NCI-H1417 treated with DMSO at 0.1 percent for 48 hours (cell line): ENCODE measurements around the gene MZT2A.
"Not testable (repeated sequence)": the region's sequence is repeated elsewhere in the genome, so short reads cannot be mapped to it uniquely, and the experiment has no call there.

Experiments
- DNase-seq: peaks from one replicate; lab custom pipeline; 2025; lab: John Stamatoyannopoulos, UW

MZT2A gene

GRCh38 chr2:131520526-131520925, 28.3 kb upstream of the MZT2A start:
- DNase-seq, result no peak

- DNase-seq, result not testable (repeated sequence)
Measured at GRCh38 chr2:131519871-131520470, 27.8 kb upstream of the MZT2A start.

- no peak for DNase-seq
Measured at GRCh38 chr2:131519466-131519865, 27.3 kb upstream of the MZT2A start.

- DNase-seq, result not testable (repeated sequence)
Measured at GRCh38 chr2:131518531-131518930, 26.3 kb upstream of the MZT2A start.

GRCh38 chr2:131517856-131518255, 25.7 kb upstream of the MZT2A start:
- not testable (repeated sequence) for DNase-seq

- DNase-seq, result no peak
Measured at GRCh38 chr2:131517106-131517831, 25.1 kb upstream of the MZT2A start.

- DNase-seq, result not testable (repeated sequence)
Measured at GRCh38 chr2:131516621-131517020, 24.4 kb upstream of the MZT2A start.

- no peak for DNase-seq
Measured at GRCh38 chr2:131516011-131516410, 23.8 kb upstream of the MZT2A start.

GRCh38 chr2:131515235-131515634, 23.0 kb upstream of the MZT2A start:
- not testable (repeated sequence) for DNase-seq

- not testable (repeated sequence) for DNase-seq
Measured at GRCh38 chr2:131514408-131515166, 22.4 kb upstream of the MZT2A start.

- DNase-seq, result not testable (repeated sequence)
Measured at GRCh38 chr2:131511969-131512870, 20.0 kb upstream of the MZT2A start.

- not testable (repeated sequence) for DNase-seq
Measured at GRCh38 chr2:131511291-131511968, 19.2 kb upstream of the MZT2A start.

GRCh38 chr2:131509615-131510014, 17.4 kb upstream of the MZT2A start:
- DNase-seq, result no peak

- DNase-seq, result not testable (repeated sequence)
Measured at GRCh38 chr2:131504082-131504750, 12.0 kb upstream of the MZT2A start.

- not testable (repeated sequence) for DNase-seq
Measured at GRCh38 chr2:131503587-131503986, 11.4 kb upstream of the MZT2A start.

GRCh38 chr2:131498321-131498973, 6.2 kb upstream of the MZT2A start:
- not testable (repeated sequence) for DNase-seq

GRCh38 chr2:131495506-131495905, 3.3 kb upstream of the MZT2A start:
- DNase-seq, result not testable (repeated sequence)

GRCh38 chr2:131493199-131493968, 1.2 kb upstream of the MZT2A start:
- no peak for DNase-seq
